Jurkat, Clone E6-1 (cell line): ENCODE results near the gene RCN1.
A peak's percentile ranks its signal among the peaks of the same experiment; 100 is the strongest.
"Not testable (repeated sequence)": the region's sequence is repeated elsewhere in the genome, so short reads cannot be mapped to it uniquely, and the experiment has no call there.

Experiments used
- DNase-seq: peaks from one replicate; pipeline ENCODE4 v3.0.0-alpha.2; 2011; ENCODE audit warnings: low read depth, low spot score
- H3K4me3 ChIP-seq: 2 replicates; pipeline ENCODE4 v1.5.1; 2011; ENCODE audit warnings: mild to moderate bottlenecking, low read length, control low read depth, moderate library complexity

Gene RCN1

GRCh38 chr11:32072872-32073643, 17.8 kb upstream of the RCN1 start:
- H3K4me3 ChIP-seq, result no peak overlapping the region
- no peak for DNase-seq

- no peak for DNase-seq
- no peak overlapping the region for H3K4me3 ChIP-seq
These were observed 17.2 kb upstream of the RCN1 start for GRCh38 chr11:32073644-32074026.

- H3K4me3 ChIP-seq, result no peak overlapping the region
- no peak for DNase-seq
These were observed 11.3 kb upstream of the RCN1 start for GRCh38 chr11:32079553-32079952.

GRCh38 chr11:32080361-32080980, 10.4 kb upstream of the RCN1 start:
- no peak for DNase-seq
- no peak overlapping the region for H3K4me3 ChIP-seq

- H3K4me3 ChIP-seq, result no peak overlapping the region
- DNase-seq, result no peak
These were observed 9.7 kb upstream of the RCN1 start for GRCh38 chr11:32081129-32081641.

GRCh38 chr11:32081901-32082300, 9.0 kb upstream of the RCN1 start:
- DNase-seq, result no peak
- no peak overlapping the region for H3K4me3 ChIP-seq

GRCh38 chr11:32082346-32082986, 8.4 kb upstream of the RCN1 start:
- no peak for DNase-seq
- H3K4me3 ChIP-seq, result no peak overlapping the region

- no peak for DNase-seq
- no peak overlapping the region for H3K4me3 ChIP-seq
These were observed 3.3 kb upstream of the RCN1 start for GRCh38 chr11:32087597-32087996.

GRCh38 chr11:32088117-32088941, 2.5 kb upstream of the RCN1 start:
- H3K4me3 ChIP-seq, result no peak overlapping the region
- DNase-seq, result no peak

GRCh38 chr11:32092581-32093170, 1.8 kb downstream of the RCN1 start:
- no peak for DNase-seq
- peak overlapping the region; percentile 81 for H3K4me3 ChIP-seq

GRCh38 chr11:32094923-32095322, 4.0 kb downstream of the RCN1 start:
- DNase-seq, result no peak
- H3K4me3 ChIP-seq, result no peak overlapping the region

- DNase-seq, result no peak
These were observed 7.4 kb downstream of the RCN1 start for GRCh38 chr11:32098142-32098903.

GRCh38 chr11:32099516-32099915, 8.6 kb downstream of the RCN1 start:
- DNase-seq, result no peak
- H3K4me3 ChIP-seq, result no peak overlapping the region

More at GRCh38 chr11:32098142-32098903, 7.4 kb downstream of the RCN1 start:
- H3K4me3 ChIP-seq, result no peak overlapping the region

GRCh38 chr11:32100495-32100894, 9.6 kb downstream of the RCN1 start:
- no peak for DNase-seq
- H3K4me3 ChIP-seq, result no peak overlapping the region

- DNase-seq, result no peak
- no peak overlapping the region for H3K4me3 ChIP-seq
These were observed 10.9 kb downstream of the RCN1 start for GRCh38 chr11:32101791-32102190.

- H3K4me3 ChIP-seq, DNase-seq: not testable (repeated sequence)
These were observed 12.3 kb downstream of the RCN1 start for GRCh38 chr11:32103121-32103719.

GRCh38 chr11:32103941-32104340, 13.1 kb downstream of the RCN1 start:
- no peak overlapping the region for H3K4me3 ChIP-seq
- no peak for DNase-seq
